ENCODE data around the gene ALDH16A1. TPM values are rescaled to one million over a fixed set of nuclear protein-coding genes. Genes with fewer than 3 reads are reported as not detected.

ALDH16A1 gene
- total and polyA plus RNA-seq, 2 of the 8 experiments (the other 6 are each of a cell fraction or from before 2014, with no cell fraction given): 30.5 to 34.3 TPM

DNA sequence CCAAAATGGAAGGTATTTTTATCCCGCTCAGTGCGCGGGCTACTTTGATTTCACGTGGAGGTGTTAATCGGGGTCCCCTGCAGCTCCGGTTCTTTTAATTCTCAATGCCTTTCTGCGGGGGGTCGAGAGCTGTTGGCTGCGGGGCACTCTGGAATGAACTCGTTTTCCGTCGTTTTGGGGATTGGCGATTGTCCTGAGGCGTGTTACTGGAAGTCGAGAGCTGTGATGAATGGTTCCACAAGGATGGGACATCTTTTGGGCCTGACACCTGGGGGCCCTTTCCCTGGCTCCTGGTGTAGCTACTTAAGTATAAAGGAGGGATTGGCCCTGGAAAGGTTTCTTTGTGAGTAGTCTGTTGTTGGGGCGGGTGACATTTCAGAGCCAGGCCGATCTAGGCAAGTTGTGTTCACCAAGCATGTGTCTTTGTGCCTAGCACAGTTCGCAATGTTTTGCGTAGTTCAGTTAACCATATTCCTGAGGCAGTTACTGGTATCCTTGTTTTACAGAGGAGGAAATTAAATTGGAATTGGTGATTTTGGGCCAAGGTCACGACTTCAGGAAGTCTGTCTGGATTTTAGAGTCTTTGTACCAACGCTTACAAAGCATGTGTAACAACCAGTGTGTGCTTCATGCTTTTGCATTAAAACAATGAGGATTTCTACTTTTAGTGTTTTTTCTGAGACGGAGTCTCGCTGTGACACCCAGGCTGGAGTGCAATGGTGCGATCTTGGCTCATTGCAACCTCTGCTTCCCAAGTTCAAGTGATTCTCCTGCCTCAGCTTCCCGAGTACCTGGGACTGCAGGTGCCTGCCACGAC is 35.2 kb downstream of the ALDH16A1 start:
- Histone ChIP-seq H3K14ac (ENCODE audit: insufficient read length) (no peak overlapping the region), H3K4me1 (replicated peaks in 1 of 4; ENCODE audit: control insufficient read depth in 3 of 4, insufficient read depth in 4 of 4, low read length in 3 of 4) (peaks cover 0 to 8% (median 2%) of the 10 kb centered on the region in 4 experiments; a peak in 3 of 7 replicates), H2BK12ac (ENCODE audit: low read depth, low read length) (peak overlapping the region; percentile 9; the same call in 1 of the 2 replicates), H3K36me3 (ENCODE audit: control insufficient read depth in 2 of 4, insufficient read depth in 4 of 4, low read length in 3 of 4) (peaks cover 26 to 49% (median 36%) of the 10 kb centered on the region in 4 experiments), H3K4me3 (ENCODE audit: extremely low read depth in 1 of 4, insufficient read depth in 2 of 4, low read depth in 3 of 4, low read length in 4 of 4) (peak overlapping the region; percentile 96 to 100 (median 100)), H3K79me1 (ENCODE audit: low read depth, low read length) (peaks cover 2% of the 10 kb centered on the region; the same call in 1 of the 2 replicates), H2AK5ac (ENCODE audit: low read depth, low read length) (peak overlapping the region; percentile 97; the same call in 1 of the 2 replicates), H4K91ac (replicated peaks; ENCODE audit: insufficient read length, low read length) (no peak overlapping the region), H3K27me3 (replicated peaks in 1 of 4; ENCODE audit: control insufficient read depth in 3 of 4, extremely low read depth in 1 of 4, insufficient read depth in 3 of 4, low read length in 3 of 4) (no peaks in the 10 kb centered on the region), H4K8ac (ENCODE audit: extremely low read depth, insufficient read depth, low read length) (peak overlapping the region; percentile 90; the same call in 1 of the 2 replicates), H2AFZ (ENCODE audit: low read length) (no peak overlapping the region), H4K20me1 (replicated peaks in 1 of 2; ENCODE audit: control insufficient read depth in 1 of 2, insufficient read depth in 2 of 2, low read length in 2 of 2) (peaks cover 15 to 20% of the 10 kb centered on the region in 2 experiments), H3K23ac (ENCODE audit: insufficient read length) (peak overlapping the region; percentile 18), H4K5ac (ENCODE audit: insufficient read length, low read depth, low read length) (peak overlapping the region; percentile 61), H3K27ac (ENCODE audit: low read depth, low read length) (peak overlapping the region; percentile 98), H2BK5ac (ENCODE audit: low read depth, low read length) (peak overlapping the region; percentile 99), H3K23me2 (ENCODE audit: low read depth, low read length) (peaks cover 12% of the 10 kb centered on the region), H2BK20ac (ENCODE audit: low read length) (no peak overlapping the region), H3K18ac (ENCODE audit: extremely low read depth, low read length) (peak overlapping the region; percentile 98), H2BK15ac (ENCODE audit: low read length) (no peak overlapping the region), H3K4ac (replicated peaks; ENCODE audit: insufficient read length, low read depth, low read length) (peak overlapping the region; percentile 1), H3K79me2 (ENCODE audit: control insufficient read depth in 1 of 2, insufficient read depth in 2 of 2, low read length in 2 of 2) (peaks cover 20 to 31% of the 10 kb centered on the region in 2 experiments), H3K56ac (replicated peaks; ENCODE audit: insufficient read length, low read depth, low read length) (peak overlapping the region; percentile 96), H3K4me2 (ENCODE audit: insufficient read depth in 1 of 2, low read depth in 2 of 2, low read length in 2 of 2) (peak overlapping the region; percentile 85 to 98), H3K9me3 (ENCODE audit: insufficient read depth in 2 of 2, low read depth in 1 of 2, low read length in 1 of 2) (no peaks in the 10 kb centered on the region), H2BK120ac (replicated peaks; ENCODE audit: low read depth, low read length) (no peak overlapping the region), H3K9ac (replicated peaks in 1 of 4; ENCODE audit: extremely low read depth in 1 of 4, low read depth in 3 of 4, low read length in 3 of 4) (peak overlapping the region; percentile 99 to 100 (median 100))
- no peak for DNase-seq (ENCODE audit: low read depth in 1 of 2, low spot score in 2 of 2)
- no peak for FAIRE-seq
- WGBS, 2 experiments (ENCODE audit: extremely low coverage in 1 of 2, insufficient coverage in 1 of 2, insufficient read length in 1 of 2, insufficient replicate concordance in 2 of 2, low coverage in 1 of 2, low lambda C conversion rate in 2 of 2, missing lambda C conversion rate in 1 of 2): 1% methylated on average over 26 of the region's 26 CpGs; no CpG with 5 or more reads in 1 of the 2 experiments
- POLR2A ChIA-PET (ENCODE audit: partially characterized antibody): interaction anchor here (0.6 to 10.8 kb wide), 46 partner anchors 7 to 837 kb away, joined by 3 to 138 read pairs (median 4); partner anchors contain the start of genes ALDH16A1, FCGRT, NOSIP and PIH1D1
- peak; percentile 63 for TF ChIP-seq NANOG (IDR thresholded peaks at IDR 0.05; ENCODE audit: insufficient read depth, low read depth, low read length, poor library complexity, severe bottlenecking)
- TF ChIP-seq EGR1 (IDR thresholded peaks at IDR 0.05; ENCODE audit: borderline replicate concordance, low read depth, low read length): no peak
- peak; percentile 77; the same call in 1 of the 2 replicates for TF ChIP-seq POLR2AphosphoS5 (IDR thresholded peaks at IDR 0.05; ENCODE audit: low read depth, low read length)
- no peak for TF ChIP-seq TAF7 (optimal IDR thresholded peaks at IDR 0.05; ENCODE audit: borderline replicate concordance, low read depth, low read length)
- peak in 1 of 2 experiments; percentile 37; a peak in 1 of 4 replicates for TF ChIP-seq HDAC2 (IDR thresholded peaks at IDR 0.05; ENCODE audit: borderline replicate concordance in 1 of 2, low read depth in 2 of 2, low read length in 2 of 2)
- TF ChIP-seq SP1 (IDR thresholded peaks at IDR 0.05; ENCODE audit: low read depth, low read length): 0 out of 2 replicates have a peak, but pooled peaks have one; percentile 7
- CTCF ChIA-PET (ENCODE audit: partially characterized antibody): interaction anchor here (1.0 to 3.0 kb wide), 2 partner anchors 10 to 14 kb away, joined by 3 to 9 read pairs; no protein-coding TSS in a partner anchor

Measured in H1 (cell line).